Mesothelial cell of epicardium (in vitro differentiated cells): ENCODE data around the gene RNPEPL1. TPM values are rescaled to one million over a fixed set of nuclear protein-coding genes. Genes with fewer than 3 reads are reported as not detected.
"Not testable (repeated sequence)": the region's sequence is repeated elsewhere in the genome, so short reads cannot be mapped to it uniquely, and the experiment has no call there.

Experiments used
- DNase-seq, 2 experiments: peaks; one replicate each; pipeline ENCODE4 v3.0.0; 2021; ENCODE audit warnings: low spot score in 2 of 2; ENCODE audit not compliant: unreplicated experiment in 2 of 2
- H3K27ac Mint-ChIP-seq: 2 replicates; pipeline ENCODE4 v1.8.0; 2021; ENCODE audit warnings: mixed read lengths
- H3K27me3 Mint-ChIP-seq: 2 replicates; pipeline ENCODE4 v1.8.0; 2021; ENCODE audit warnings: low read depth, mixed read lengths
- H3K36me3 Mint-ChIP-seq: 2 replicates; pipeline ENCODE4 v1.8.0; 2021; ENCODE audit warnings: mixed read lengths
- H3K4me1 Mint-ChIP-seq: 2 replicates; pipeline ENCODE4 v1.8.0; 2021; ENCODE audit warnings: mixed read lengths
- H3K4me3 Mint-ChIP-seq: 2 replicates; pipeline ENCODE4 v1.8.0; 2021; ENCODE audit warnings: mild to moderate bottlenecking, moderate library complexity, mixed read lengths
- H3K9me3 Mint-ChIP-seq: 2 replicates; pipeline ENCODE4 v1.8.0; 2021; ENCODE audit warnings: mixed read lengths
- total RNA-seq: library from RNA; stranded (reverse); gene quantifications from 3 replicates; pipeline ENCODE4 v1.2.1, GENCODE V29; 2021
- TF ChIP-seq, protein P1 (sequence below): fragments of 200-600 bp; sonication (generic); IDR thresholded peaks from one replicate; pipeline ENCODE4 v1.5.0; 2021; ENCODE audit warnings: antibody characterized with exemption; ENCODE audit not compliant: unreplicated experiment

The RNPEPL1 gene
- total RNA-seq, 1 donor from 2014 or later: 28.3 TPM

DNA sequence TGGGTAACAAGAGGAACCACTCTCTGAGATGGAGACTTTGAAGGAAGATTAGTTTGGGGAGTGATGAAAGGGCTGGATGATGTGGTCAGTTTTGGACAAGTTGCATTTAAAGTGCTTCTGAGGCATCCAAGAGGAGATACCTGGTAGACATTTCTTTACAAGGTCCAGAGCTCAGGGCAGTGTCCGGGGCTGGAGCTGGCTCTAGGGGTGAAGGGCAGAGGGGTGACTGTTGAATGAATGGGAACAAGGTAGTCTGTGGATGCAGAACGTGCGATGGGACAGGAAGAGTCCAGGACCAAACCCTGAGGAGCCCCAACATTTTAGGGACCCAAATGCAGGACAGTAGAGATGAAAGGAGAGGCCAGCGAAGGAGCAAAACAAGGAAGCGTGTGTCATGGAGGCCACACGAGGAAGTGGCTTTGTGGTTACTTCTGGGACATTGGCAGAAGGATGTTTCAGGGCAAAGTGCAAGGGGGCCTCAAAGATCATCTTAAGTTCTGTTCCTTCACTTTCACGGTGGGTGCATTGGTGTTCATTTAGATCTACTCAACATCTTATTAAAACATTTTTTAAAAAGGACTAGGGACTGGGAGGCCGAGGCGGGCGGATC lies 43.4 kb downstream of the RNPEPL1 start:
- no peak for DNase-seq
- no peaks in the 10 kb centered on the region for H3K9me3 Mint-ChIP-seq
- H3K36me3 Mint-ChIP-seq: peaks cover 8% of the 10 kb centered on the region
- no peak overlapping the region for H3K27ac Mint-ChIP-seq
- TF ChIP-seq, protein P1, sequence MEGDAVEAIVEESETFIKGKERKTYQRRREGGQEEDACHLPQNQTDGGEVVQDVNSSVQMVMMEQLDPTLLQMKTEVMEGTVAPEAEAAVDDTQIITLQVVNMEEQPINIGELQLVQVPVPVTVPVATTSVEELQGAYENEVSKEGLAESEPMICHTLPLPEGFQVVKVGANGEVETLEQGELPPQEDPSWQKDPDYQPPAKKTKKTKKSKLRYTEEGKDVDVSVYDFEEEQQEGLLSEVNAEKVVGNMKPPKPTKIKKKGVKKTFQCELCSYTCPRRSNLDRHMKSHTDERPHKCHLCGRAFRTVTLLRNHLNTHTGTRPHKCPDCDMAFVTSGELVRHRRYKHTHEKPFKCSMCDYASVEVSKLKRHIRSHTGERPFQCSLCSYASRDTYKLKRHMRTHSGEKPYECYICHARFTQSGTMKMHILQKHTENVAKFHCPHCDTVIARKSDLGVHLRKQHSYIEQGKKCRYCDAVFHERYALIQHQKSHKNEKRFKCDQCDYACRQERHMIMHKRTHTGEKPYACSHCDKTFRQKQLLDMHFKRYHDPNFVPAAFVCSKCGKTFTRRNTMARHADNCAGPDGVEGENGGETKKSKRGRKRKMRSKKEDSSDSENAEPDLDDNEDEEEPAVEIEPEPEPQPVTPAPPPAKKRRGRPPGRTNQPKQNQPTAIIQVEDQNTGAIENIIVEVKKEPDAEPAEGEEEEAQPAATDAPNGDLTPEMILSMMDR: no peak
- H3K4me3 Mint-ChIP-seq: no peak overlapping the region
- no peaks in the 10 kb centered on the region for H3K27me3 Mint-ChIP-seq
- H3K4me1 Mint-ChIP-seq: peaks cover 3% of the 10 kb centered on the region

DNA sequence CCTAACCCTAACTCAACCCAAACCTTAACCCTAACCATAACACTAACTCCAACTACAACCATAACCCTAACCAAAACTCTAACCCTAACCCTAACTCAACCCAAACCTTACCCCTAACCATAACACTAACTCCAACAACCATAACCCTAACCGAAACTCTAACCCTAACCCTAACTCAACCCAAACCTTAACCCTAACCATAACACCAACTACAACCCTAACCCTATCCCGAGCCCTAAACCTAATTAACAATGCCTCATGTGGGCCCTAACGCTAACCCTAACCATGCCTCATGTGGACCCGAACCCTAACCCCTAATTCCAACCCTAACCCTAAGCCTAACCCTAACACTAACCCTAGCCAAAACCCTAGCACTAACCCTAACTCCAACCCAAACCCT lies 45.5 kb downstream of the RNPEPL1 start:
- Mint-ChIP-seq H3K9me3 (peaks cover 8% of the 10 kb centered on the region), H3K4me1 (peaks cover 3% of the 10 kb centered on the region), H3K4me3 (no peak overlapping the region)

DNA sequence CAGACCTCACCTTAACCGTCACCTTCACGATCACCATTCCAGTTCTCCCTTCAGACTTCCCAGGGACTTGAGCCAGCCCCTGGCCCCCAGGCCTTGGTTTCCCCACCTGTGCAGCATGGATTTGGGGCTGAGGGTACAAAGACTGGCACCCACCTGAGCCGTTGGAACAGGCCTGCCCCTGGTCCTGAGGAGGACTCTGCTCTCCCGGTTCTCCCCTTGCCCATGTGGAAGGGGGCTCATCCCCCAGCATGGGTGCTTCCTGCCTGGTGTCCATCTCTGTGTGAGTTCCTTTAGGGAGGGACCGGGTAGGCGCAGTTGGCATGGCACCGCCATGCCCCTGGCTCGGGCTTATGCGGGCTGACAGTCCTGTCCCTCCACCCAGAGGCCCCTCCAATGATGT lies 46.1 kb downstream of the RNPEPL1 start:
- no peaks in the 10 kb centered on the region for H3K27me3 Mint-ChIP-seq
- no peak overlapping the region for H3K4me3 Mint-ChIP-seq
- H3K27ac Mint-ChIP-seq: no peak overlapping the region
- H3K9me3 Mint-ChIP-seq: peaks cover 8% of the 10 kb centered on the region
- H3K36me3 Mint-ChIP-seq: peaks cover 20% of the 10 kb centered on the region
- DNase-seq: no peak
- TF ChIP-seq, protein P1: no peak
- peaks cover 3% of the 10 kb centered on the region for H3K4me1 Mint-ChIP-seq

More for the DNA sequence above, 45.5 kb downstream of the RNPEPL1 start:
- Mint-ChIP-seq H3K27me3 (no peaks in the 10 kb centered on the region), H3K36me3 (peaks cover 16% of the 10 kb centered on the region), H3K27ac (no peak overlapping the region)
- no peak for DNase-seq
- TF ChIP-seq, protein P1: no peak

DNA sequence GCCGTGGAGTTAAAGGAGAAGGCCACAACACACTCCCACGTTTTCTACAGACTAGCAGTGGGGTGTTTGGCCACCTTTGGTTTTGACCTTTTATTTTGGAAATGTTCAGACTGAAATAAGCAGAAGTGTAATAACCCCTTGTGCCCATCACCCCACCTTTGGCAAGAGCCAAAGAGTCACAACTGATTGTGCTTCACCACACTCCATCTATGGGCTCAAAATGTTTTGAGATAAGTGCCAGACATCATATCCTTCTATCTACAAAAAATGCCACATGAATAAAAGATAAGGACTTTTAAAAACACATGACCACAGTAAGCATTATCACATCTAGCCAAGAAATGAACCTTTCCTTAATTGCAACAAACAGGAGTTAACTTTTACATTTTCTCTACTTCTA lies 47.1 kb downstream of the RNPEPL1 start:
- Mint-ChIP-seq H3K27ac (no peak overlapping the region), H3K4me3 (no peak overlapping the region), H3K27me3 (no peaks in the 10 kb centered on the region), H3K9me3 (peaks cover 8% of the 10 kb centered on the region), H3K36me3 (peaks cover 20% of the 10 kb centered on the region), H3K4me1 (peaks cover 3% of the 10 kb centered on the region)
- TF ChIP-seq, protein P1: no peak
- no peak for DNase-seq

DNA sequence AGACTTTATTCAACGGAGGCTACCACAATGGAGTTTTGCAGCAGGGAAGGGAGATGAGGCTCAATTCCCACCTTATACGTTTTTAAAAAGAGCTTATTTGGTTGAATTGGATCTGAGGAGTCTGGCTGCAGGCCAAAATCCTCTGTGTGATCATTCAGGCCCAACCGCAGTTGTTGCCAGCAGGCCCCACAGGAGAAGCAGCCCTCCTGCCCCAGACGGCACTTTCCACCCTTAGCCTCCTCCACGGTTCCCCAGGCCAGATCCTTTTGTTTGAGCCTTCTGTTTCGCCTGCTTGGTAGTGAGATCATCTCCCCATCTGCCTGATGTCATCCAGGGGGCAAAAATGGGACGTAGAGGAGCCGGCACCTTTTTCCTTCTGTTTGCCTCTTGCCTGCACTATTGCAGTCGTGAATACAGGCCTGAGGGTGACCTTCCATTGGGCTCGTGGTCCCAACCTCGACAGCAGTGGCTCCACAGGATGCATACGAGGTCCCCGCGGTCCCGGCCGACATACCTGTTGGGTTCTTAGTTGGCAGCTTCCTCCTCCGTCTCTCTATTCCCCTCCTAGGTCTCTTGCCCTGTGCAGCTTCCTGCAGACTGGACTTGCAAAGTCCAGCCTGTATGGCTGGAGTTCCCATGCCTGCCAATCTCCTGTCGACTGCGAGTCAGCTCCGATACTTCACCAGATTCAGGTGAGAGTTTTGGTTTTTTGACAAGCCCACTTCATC lies 47.7 kb downstream of the RNPEPL1 start:
- Mint-ChIP-seq H3K36me3 (peaks cover 20% of the 10 kb centered on the region), H3K9me3 (peaks cover 8% of the 10 kb centered on the region), H3K27me3 (no peaks in the 10 kb centered on the region), H3K4me3 (no peak overlapping the region), H3K27ac (peak overlapping the region; percentile 21), H3K4me1 (peaks cover 3% of the 10 kb centered on the region)
- TF ChIP-seq, protein P1: no peak
- no peak for DNase-seq

DNA sequence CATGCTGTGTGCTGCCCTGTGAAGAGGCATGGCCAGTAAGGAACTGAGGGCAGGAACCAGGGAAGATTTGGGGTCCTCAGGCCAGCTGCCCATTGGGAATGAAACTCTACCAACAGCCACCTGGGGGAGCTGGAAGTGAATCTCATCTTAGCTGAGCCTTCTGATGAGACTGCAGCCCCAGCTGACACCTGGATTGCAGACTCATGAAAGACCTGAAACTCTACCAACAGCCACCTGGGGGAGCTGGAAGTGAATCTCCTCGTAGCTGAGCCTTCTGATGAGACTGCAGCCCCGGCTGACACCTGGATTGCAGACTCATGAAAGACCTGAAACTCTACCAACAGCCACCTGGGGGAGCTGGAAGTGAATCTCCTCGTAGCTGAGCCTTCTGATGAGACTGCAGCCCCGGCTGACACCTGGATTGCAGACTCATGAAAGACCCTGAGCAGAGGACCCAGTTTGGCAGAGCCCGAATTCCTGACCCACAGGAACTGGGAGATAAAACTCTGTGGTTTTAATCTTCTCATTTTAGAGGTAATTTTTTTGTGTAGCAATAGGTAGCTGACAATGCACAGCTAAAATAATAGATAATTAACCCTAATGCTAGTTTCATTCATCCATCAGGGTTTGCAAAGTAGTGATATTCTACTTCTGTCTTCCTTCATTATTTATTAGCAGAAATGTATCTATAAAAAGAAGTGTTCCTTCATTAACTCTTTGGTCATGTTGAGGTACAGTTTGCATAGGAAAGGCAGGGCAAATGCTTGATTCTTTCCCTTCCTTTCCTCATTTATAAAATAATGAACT lies 48.8 kb downstream of the RNPEPL1 start:
- peaks cover 14% of the 10 kb centered on the region for H3K36me3 Mint-ChIP-seq
- not testable (repeated sequence) for H3K27me3 Mint-ChIP-seq, H3K27ac Mint-ChIP-seq, H3K9me3 Mint-ChIP-seq, H3K4me3 Mint-ChIP-seq, DNase-seq, H3K4me1 Mint-ChIP-seq
